ENCODE measurements around the gene C10orf95. TPM values are rescaled to one million over a fixed set of nuclear protein-coding genes. Genes with fewer than 3 reads are reported as not detected.
A peak's percentile ranks its signal among the peaks of the same experiment; 100 is the strongest.

The C10orf95 gene
- total RNA-seq, 1 experiment from 2014 or later, result 0.82 TPM

DNA sequence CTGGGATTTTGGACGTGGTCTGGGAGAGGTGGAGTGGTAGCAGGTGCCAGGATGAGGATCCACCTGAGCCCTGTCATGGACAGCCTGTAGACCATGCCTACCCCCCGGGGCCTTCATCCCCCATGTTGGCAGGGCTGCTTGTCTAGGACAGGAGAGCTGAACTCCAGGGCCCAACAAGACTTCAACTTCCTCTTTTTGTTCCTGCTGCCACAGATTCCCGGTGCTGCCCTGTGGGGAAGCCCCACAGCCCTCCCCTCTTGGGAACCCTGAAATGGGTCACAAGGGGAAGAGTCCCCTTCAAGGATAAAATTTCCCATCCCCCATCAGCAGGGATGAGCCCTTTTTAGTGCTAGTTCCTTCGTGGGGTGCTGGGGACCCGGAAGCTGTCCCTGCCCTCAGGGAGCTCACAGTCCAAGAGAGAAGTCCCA is 17.7 kb downstream of the C10orf95 start:
- H3K9me3 ChIP-seq, result no peaks in the 10 kb centered on the region
- no peak for DNase-seq
- ChIA-PET POLR2A (no interaction called here), CTCF (interaction anchor here (2.2 kb wide), 1 partner anchor 12 kb away, joined by 37 read pairs; the partner anchor contains the start of gene FBXL15)
- H3K4me3 ChIP-seq (ENCODE audit: low read depth, low read length), result no peak overlapping the region
- Mint-ChIP-seq H3K27ac (ENCODE audit: unreplicated experiment) (peak overlapping the region; percentile 65), H3K36me3 (ENCODE audit: insufficient read depth, unreplicated experiment) (no peaks in the 10 kb centered on the region), H3K4me1 (ENCODE audit: low read depth, unreplicated experiment) (peaks cover 32% of the 10 kb centered on the region), H3K4me3 (ENCODE audit: unreplicated experiment) (peak overlapping the region; percentile 73), H3K9me3 (ENCODE audit: unreplicated experiment) (no peaks in the 10 kb centered on the region), H3K27me3 (ENCODE audit: insufficient read depth, unreplicated experiment) (no peaks in the 10 kb centered on the region)
- TF ChIP-seq CTCF (IDR thresholded peaks at IDR 0.05; ENCODE audit: insufficient read depth in 1 of 2, low read depth in 1 of 2, low read length in 1 of 2, severe bottlenecking in 1 of 2, unreplicated experiment in 1 of 2), result no peak
- H3K36me3 ChIP-seq (ENCODE audit: control insufficient read depth, insufficient read depth, low read length), result no peaks in the 10 kb centered on the region
- intact Hi-C loops (cut with micrococcal nuclease; ENCODE audit: unreplicated experiment), result loop anchor here (2.0 kb wide), 1 partner anchor 69 kb away; the partner anchor contains the start of genes ACTR1A and SUFU
- H3K27me3 ChIP-seq (replicated peaks; ENCODE audit: control insufficient read depth, insufficient read depth, low read length), result no peaks in the 10 kb centered on the region
- peaks cover 11% of the 10 kb centered on the region for H3K4me1 ChIP-seq
- no TSS peak for BruUV-seq (replicated peaks)

DNA sequence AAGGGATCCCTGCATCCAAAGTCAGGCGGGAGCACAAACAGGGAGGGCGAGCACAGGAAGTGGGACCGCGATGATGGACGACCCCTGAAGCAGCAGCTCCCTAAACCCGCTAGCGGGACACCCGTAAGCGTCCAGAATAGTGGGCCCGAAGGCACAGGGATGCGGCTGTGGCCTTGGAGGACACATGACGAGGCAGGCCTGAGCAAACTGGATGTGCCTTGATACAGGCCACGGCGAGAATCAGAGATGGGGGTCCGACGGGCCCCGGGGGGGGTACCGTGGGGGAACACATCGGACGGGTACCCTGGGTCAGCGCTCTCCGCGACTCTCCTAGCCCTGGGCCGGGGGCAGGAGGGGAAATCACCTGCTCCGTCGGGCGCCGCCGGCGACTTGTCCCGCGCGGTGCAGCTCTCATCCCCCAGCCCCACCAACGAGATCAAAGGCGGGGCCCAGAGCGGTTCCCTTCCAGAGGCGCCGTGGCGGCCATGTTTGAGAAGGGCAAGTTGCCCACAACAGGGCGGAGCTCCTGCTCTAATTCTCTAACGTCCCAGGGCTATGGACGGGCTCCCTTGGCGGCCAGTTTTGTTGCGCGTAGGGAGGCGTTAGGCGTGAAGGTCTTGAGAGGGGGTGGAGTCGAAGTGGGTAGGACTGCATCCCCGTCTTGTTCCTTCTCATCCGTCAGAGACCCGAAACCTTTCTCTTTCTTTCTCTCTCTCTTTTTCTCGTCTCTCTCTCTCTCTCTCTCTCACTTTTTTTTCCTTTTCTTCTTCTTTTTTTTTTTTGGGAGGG is 19.0 kb downstream of the C10orf95 start, which contains the start of gene CUEDC2:
CUEDC2 (minus strand) TSS at position 413 of the 789 bp plus-strand sequence. CDS start 7,386 bp downstream, outside the sequence.
- intact Hi-C loops (cut with micrococcal nuclease; ENCODE audit: unreplicated experiment), result loop anchor here (1.0 to 2.0 kb wide), 5 partner anchors 10 to 70 kb away; partner anchors contain the start of genes ACTR1A and SUFU
- DNase-seq, result peak; percentile 97 to 98
- ChIA-PET CTCF (interaction anchor here (0.6 to 2.2 kb wide), 14 partner anchors 10 to 359 kb away, joined by 3 to 37 read pairs (median 4); partner anchors contain the start of genes ACTR1A, C10orf95 and FBXL15), POLR2A (interaction anchor here (0.6 to 2.2 kb wide), 11 partner anchors 10 to 209 kb away, joined by 3 to 21 read pairs (median 4); partner anchors contain the start of genes ACTR1A, C10orf95, FBXL15 and GBF1)
- peak within 1 kb of the TSS; percentile 73 for H3K4me3 Mint-ChIP-seq (ENCODE audit: unreplicated experiment)
- Histone ChIP-seq H3K4me3 (ENCODE audit: low read depth, low read length) (peak within 1 kb of the TSS; percentile 77), H3K4me1 (peaks cover 11% of the 10 kb centered on the region), H3K36me3 (ENCODE audit: control insufficient read depth, insufficient read depth, low read length) (no peaks in the 10 kb centered on the region), H3K27me3 (replicated peaks; ENCODE audit: control insufficient read depth, insufficient read depth, low read length) (no peaks in the 10 kb centered on the region), H3K9me3 (no peaks in the 10 kb centered on the region)
- peaks cover 32% of the 10 kb centered on the region for H3K4me1 Mint-ChIP-seq (ENCODE audit: low read depth, unreplicated experiment)
- H3K27me3 Mint-ChIP-seq (ENCODE audit: insufficient read depth, unreplicated experiment), result no peaks in the 10 kb centered on the region
- TSS peak; percentile 43 for BruUV-seq (replicated peaks)
- H3K9me3 Mint-ChIP-seq (ENCODE audit: unreplicated experiment), result no peaks in the 10 kb centered on the region
- no peaks in the 10 kb centered on the region for H3K36me3 Mint-ChIP-seq (ENCODE audit: insufficient read depth, unreplicated experiment)
- no peak for TF ChIP-seq CTCF (IDR thresholded peaks at IDR 0.05; ENCODE audit: insufficient read depth in 1 of 2, low read depth in 1 of 2, low read length in 1 of 2, severe bottlenecking in 1 of 2, unreplicated experiment in 1 of 2)
- H3K27ac Mint-ChIP-seq (ENCODE audit: unreplicated experiment), result peak within 1 kb of the TSS; percentile 65

GRCh38 chr10:102431452-102432124 is 19.8 kb downstream of the C10orf95 start:
- Mint-ChIP-seq H3K27ac (ENCODE audit: unreplicated experiment) (peak overlapping the region; percentile 65), H3K36me3 (ENCODE audit: insufficient read depth, unreplicated experiment) (no peaks in the 10 kb centered on the region), H3K4me3 (ENCODE audit: unreplicated experiment) (peak overlapping the region; percentile 73), H3K9me3 (ENCODE audit: unreplicated experiment) (no peaks in the 10 kb centered on the region), H3K4me1 (ENCODE audit: low read depth, unreplicated experiment) (peaks cover 28% of the 10 kb centered on the region), H3K27me3 (ENCODE audit: insufficient read depth, unreplicated experiment) (no peaks in the 10 kb centered on the region)
- CTCF ChIA-PET, result interaction anchor here (1.0 to 2.2 kb wide), 5 partner anchors 10 to 202 kb away, joined by 3 to 37 read pairs (median 6); partner anchors contain the start of genes ACTR1A and FBXL15
- Histone ChIP-seq H3K9me3 (no peaks in the 10 kb centered on the region), H3K4me3 (ENCODE audit: low read depth, low read length) (peak overlapping the region; percentile 77), H3K36me3 (ENCODE audit: control insufficient read depth, insufficient read depth, low read length) (no peaks in the 10 kb centered on the region), H3K27me3 (replicated peaks; ENCODE audit: control insufficient read depth, insufficient read depth, low read length) (no peaks in the 10 kb centered on the region), H3K4me1 (peaks cover 11% of the 10 kb centered on the region)
- no peak for TF ChIP-seq CTCF (IDR thresholded peaks at IDR 0.05; ENCODE audit: insufficient read depth in 1 of 2, low read depth in 1 of 2, low read length in 1 of 2, severe bottlenecking in 1 of 2, unreplicated experiment in 1 of 2)
- POLR2A ChIA-PET, result interaction anchor here (0.7 to 2.2 kb wide), 5 partner anchors 9 to 71 kb away, joined by 4 to 21 read pairs (median 6); partner anchors contain the start of genes ACTR1A, C10orf95, FBXL15 and NFKB2
- DNase-seq, result peak in 1 of 2 experiments; percentile 23
- BruUV-seq (replicated peaks), result no TSS peak
- intact Hi-C loops (cut with micrococcal nuclease; ENCODE audit: unreplicated experiment), result loop anchor here (1.0 to 2.0 kb wide), 5 partner anchors 9 to 71 kb away; partner anchors contain the start of genes ACTR1A and SUFU
